DMS 273 treated with DMSO at 0.1 percent for 48 hours (cell line): ENCODE measurements around the gene PDE4B.
A peak's percentile ranks its signal among the peaks of the same experiment; 100 is the strongest.

Experiments used
- DNase-seq: peaks from one replicate; lab custom pipeline; 2025; lab: John Stamatoyannopoulos, UW

The PDE4B gene

DNA sequence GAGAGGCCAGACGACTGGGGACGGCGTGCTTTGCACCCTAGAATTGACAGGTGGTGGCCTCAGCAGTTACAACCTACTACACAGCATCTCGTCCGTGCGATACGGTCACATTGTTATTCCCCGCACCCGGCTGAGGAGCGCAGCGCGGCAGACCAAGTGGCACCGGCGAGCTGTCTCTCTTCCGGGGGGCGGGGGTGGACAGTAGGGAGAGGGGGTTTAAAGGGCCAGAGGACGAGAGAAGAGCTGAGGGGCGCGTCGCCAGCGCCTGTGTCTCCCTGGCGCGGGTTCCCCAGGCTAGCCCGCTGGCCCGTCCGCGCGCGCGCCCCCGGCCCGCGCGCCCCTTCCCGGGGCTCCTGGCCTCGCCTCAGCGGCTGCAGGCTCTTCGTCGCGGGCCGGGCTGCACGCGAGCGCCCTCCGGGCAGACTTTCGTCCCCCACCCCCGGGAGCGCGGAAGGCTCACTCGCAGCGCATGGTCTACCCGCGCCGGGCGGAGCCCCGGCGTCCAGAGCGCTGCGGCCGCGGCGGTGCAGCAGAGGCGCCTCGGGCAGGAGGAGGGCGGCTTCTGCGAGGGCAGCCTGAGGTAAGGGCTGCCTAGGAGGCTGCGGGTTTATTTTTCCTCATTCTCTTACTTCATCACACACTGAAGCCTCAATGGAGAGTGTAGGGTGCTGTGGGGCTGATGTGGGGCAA, at the start of gene PDE4B:
Gene PDE4B (plus strand): TSS at position 227 of the 690 bp plus-strand sequence.
- DNase-seq = no peak

GRCh38 chr1:65744731-65745130, 48.0 kb upstream of the PDE4B start:
- no peak for DNase-seq

DNA sequence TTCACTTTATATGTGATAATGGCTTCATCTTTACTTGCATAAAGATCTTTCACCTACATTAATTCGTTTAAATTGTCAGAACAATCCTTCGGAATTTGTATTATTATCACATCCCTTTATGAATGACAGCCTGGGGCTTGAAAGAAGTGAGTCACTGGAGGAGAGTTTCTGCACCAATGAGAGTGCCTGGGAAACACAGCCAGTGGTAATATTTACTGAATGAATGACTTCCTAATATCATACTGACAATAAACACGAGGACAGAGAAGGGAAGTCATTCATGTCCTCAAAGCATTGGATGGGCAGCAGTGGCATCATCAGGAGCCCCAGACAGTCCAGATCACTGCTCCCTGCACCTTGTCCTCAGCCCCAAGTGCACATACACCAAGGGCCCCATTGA, 40.7 kb upstream of the PDE4B start:
- DNase-seq = no peak

DNA sequence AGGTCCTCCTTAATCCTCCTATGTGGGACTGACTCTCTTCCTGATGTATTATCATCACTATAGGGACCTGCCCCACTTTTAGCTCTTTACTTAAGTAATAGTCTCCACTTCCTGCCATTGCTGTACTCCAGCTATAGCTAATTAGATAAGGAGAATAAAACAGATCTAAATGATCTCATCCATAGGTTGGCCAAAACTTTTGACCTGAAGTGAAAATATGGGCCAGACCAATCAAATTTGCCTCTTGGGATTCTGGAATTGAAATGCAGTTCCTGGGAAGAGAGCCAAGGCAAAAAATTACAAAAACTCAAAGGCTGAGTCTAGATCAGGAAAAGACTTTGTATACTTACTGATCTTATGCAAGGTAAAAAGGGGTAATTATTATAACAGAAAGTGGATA, 36.1 kb upstream of the PDE4B start:
- DNase-seq = no peak

- no peak for DNase-seq
Measured at GRCh38 chr1:65757531-65757930, 35.2 kb upstream of the PDE4B start.

GRCh38 chr1:65758128-65758527, 34.6 kb upstream of the PDE4B start:
- no peak for DNase-seq

DNA sequence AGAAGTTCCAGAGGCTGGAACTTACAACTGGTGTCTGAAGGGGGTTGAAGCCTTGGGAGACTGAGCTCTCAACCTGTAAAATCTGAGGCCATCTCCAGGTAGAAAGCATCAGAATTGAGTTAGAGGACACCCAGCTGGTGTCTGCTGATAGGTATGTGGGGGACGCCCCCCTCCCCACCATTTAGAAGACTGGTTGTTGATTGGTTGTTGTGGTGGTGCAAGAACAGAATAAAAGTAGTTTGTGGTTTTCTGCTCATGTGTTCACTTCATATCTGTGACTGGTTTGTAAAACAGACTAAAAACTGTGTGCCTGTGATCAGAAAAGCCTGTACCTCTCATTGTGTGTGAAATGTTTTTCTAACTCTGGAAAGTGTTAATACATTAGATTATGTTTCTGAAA, 33.2 kb upstream of the PDE4B start:
- DNase-seq = no peak

GRCh38 chr1:65762081-65762862, 30.4 kb upstream of the PDE4B start:
- no peak for DNase-seq

GRCh38 chr1:65764052-65764451, 28.6 kb upstream of the PDE4B start:
- DNase-seq = no peak

- no peak for DNase-seq
Measured at GRCh38 chr1:65765631-65766030, 27.1 kb upstream of the PDE4B start.

DNA sequence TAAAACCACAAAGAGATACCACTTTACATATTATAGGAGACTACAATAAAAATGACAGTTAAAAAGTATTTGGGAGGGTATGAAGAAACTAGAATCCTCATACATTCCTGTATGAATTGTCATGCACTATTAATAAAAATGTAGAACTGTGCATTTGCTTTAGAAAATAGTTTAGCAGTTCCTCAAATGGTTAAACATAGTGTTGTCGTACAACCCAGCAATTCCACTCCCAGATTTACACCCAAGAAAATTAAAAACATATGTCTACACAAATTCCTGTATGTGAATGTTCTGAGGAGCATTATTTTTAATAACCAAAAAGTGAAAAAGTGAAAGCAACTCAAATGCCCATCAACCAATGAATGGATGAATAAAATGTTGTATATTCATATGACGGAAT, 23.1 kb upstream of the PDE4B start:
- no peak for DNase-seq

DNA sequence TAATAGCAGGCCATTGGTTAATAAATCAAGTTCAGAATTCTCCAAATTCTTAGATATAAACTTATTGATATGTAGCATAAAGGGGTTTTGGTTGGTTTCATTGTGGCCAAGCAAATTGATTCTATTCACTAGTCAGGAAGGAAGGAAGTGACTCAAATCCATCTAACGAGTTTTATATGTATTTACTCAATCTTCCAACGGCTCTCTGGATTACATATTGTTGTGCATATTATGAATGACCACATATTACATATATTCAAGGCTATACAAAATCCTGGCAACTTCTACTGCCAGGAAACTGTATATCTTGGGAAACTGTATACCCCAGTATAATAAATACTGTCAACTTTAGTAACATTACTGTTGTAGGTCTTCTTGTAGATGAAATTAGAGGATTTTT, 20.1 kb upstream of the PDE4B start:
- no peak for DNase-seq

DNA sequence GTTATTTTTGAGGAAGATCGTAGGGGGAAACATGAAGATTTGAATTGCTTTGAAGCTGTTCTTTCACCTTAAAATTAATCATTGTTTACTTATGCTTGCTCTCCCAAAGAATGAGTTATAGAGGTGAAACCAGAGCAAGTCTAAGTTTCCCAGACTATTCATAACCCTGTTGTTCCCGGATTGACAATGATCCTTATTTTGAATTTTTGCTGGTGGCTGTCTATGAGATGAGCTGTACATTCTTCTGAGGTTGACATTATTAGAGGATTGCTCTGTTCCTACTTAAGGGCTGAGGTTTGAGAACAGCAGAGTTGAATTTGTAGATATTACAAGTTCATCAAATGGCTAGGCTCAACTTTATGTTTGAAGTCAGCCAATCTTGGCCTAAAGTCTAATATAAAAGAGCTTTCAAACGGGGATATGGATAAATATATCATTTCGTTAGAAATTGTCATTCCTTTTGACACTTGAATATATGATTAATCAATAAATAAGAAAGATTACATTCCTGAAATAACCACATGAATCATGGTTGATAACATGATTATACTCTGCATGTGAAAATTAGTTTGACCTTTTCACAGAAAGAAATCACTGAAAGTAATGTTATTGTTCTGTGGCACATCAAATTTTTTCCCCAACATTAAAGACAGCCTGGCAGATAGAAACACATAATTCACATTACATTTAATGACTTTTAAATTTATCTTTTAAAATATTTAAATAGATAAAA, 19.1 kb upstream of the PDE4B start:
- no peak for DNase-seq

DNA sequence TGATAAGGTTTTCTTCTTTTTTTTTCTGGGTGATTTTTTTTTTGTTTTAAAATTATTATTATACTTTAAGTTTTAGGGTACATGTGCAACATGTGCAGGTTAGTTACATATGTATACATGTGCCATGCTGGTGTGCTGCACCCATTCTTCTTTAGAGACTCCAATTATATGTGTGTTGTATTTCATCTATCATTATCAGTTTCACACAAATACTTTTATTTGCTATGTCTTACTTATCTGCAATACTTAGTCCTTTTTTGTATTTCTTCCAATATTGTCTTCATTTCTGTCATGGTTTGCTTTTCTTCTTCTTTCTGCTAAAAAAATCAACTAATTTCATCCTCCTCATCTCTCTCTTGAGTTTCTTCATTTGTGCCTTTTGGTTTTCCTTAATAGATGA, 3.9 kb upstream of the PDE4B start:
- no peak for DNase-seq

DNA sequence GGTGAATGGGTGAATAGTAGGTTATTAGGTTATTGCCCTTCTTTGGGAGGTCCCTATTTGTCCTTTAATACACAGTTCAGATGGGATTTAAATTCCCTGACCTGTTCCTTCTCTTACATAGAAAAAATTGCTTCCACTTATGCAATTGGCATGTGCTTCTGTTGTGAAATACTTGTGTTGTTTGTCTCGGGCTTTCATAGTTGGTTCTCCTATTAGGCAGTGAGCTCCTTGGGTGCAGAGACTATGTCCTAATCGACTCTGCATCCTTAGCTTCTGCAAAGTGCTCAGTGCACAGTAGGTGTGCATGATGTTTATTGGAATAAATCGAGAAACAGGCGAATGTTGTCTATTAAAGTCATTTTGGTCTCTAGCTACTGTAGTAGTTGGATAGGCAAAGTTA, 1.3 kb upstream of the PDE4B start:
- no peak for DNase-seq

DNA sequence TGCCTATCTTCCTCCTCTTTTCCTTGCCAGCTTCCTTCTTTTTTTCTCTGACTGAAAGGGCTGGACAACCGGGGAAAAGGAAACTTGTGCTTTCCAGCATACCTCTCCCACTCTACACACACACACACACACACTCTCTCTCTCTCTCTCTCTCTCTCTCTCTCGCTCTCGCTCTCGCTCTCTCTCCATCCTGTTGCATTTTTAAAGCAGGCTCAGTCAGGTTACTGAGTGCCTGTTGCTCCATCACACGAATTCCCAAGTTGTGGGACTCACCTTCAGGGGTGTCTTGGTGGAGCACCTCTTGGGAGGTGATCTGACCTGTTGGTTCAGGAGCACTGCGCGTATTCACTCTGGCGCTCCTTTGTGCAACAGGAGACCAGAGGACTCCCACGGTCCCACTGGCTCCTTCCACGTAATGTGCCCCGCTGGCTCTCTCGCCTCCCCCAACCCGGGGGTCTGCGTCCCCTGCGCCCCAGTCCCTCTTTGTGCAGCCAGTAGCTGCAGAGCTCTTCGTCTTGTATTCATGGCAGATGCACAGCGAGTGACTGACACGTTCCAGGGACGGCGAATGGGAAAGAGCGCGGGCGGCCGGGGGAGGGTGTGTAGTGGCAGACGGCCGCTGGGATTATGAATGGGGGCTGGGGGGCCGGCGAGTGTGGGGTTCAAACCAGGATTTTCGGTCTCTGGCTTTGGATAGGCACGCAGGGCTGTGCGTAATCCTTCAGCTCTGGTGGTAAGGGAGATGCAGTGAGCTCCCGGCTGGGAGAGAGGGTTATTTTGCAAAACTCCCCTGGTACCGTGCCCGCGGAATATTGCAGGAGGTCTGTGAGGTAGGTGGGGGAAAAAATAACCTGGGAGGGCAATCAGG, 660 bp upstream of the PDE4B start:
- DNase-seq = no peak

GRCh38 chr1:65793359-65793732, 651 bp downstream of the PDE4B start:
- DNase-seq = no peak

- DNase-seq = no peak
Measured at GRCh38 chr1:65795311-65795710, 2.6 kb downstream of the PDE4B start.

DNA sequence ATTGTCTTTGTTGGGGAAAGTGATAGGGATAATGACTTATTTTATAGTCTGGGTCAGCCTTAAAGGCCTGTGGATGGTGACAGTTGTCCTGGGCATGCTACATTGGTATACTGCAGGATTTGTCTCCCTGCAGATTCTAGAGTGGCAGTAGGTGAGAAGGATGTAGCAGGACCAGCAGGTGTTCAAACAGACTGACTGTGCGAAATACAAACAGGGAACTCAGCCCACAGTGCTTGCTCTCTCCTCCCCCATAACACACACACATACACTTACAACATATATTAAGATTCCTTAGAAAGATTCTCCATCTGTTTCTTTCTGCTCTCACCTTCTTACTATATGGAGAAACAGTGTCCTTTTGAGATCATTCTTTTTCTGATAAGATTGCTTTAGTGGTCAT, 6.9 kb downstream of the PDE4B start:
- no peak for DNase-seq

DNA sequence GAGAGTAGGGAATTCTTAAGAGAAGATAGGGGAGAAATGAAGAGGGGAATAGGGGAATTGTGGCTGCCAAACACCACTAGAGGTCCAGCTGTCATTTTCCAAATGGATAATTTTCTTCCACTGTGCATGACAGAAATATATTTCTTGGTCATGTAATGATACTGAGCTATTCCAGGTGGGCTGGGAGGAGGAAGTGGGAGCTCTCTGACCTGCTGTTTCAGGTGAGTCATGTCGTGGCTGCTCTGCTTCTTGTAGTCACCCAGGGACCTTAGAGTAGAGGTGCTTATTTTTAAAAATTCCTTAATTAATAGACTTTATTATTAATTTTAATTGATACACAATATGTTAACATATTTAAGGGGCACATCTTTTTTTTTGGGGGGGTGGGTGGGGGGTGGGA, 11.9 kb downstream of the PDE4B start:
- DNase-seq = no peak

- no peak for DNase-seq
Measured at GRCh38 chr1:65812065-65812464, 19.4 kb downstream of the PDE4B start.

DNA sequence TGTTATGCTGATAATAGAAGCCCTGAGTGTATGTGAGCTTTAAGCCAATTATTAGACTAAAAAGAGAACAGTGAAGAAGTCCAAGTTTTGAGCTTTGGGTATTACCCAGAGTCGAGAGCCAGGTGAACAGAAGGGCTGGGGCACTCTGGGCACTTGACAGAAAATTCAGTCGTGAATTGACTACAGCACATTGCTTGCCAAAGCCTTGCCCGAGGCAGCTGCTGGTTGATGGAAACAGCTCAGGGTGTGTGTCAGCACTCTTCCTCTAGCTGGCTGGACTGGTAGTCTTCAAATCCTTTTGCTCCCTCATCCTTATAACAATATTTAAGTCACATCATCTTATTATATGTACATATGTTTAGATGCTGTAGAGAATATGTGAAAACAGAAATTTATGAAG, 21.3 kb downstream of the PDE4B start:
- DNase-seq = peak; percentile 36
